Cardiac muscle cell (in vitro differentiated cells and primary cell): ENCODE results near the gene APCDD1L. TPM values are rescaled to one million over a fixed set of nuclear protein-coding genes. Genes with fewer than 3 reads are reported as not detected.

Experiments
- DNase-seq, 2 donors: peaks; one replicate each; pipeline versions ENCODE4 v3.0.0 to v3.0.0-alpha.2; 2010 to 2017; ENCODE audit warnings: low read depth in 1 of 2, low spot score in 1 of 2
- H3K27ac ChIP-seq: fragments of 200-600 bp; sonication (generic); 2 replicates; pipeline ENCODE4 v1.5.1; 2016
- H3K27me3 ChIP-seq: fragments of 200-600 bp; sonication (generic); 2 replicates; pipeline ENCODE4 v1.6.0; 2016; ENCODE audit warnings: control low read depth
- H3K36me3 ChIP-seq: fragments of 200-600 bp; sonication (generic); 2 replicates; pipeline ENCODE4 v1.5.1; 2016; ENCODE audit warnings: control low read depth
- H3K4me1 ChIP-seq: fragments of 200-600 bp; sonication (generic); 2 replicates; pipeline ENCODE4 v1.8.1; 2017; ENCODE audit warnings: low read depth, mild to moderate bottlenecking, mixed run types
- H3K4me3 ChIP-seq: fragments of 200-600 bp; sonication (generic); 2 replicates; pipeline ENCODE4 v1.5.1; 2016; ENCODE audit warnings: mild to moderate bottlenecking
- H3K9me3 ChIP-seq: fragments of 200-600 bp; sonication (generic); 2 replicates; pipeline ENCODE4 v1.5.1; 2017; ENCODE audit warnings: low read depth, mild to moderate bottlenecking, control low read depth
- CTCF ChIP-seq: IDR thresholded peaks from 2 replicates; pipeline ENCODE4 v1.5.1; 2012; ENCODE audit warnings: low read depth, mild to moderate bottlenecking, low read length
- polyA plus RNA-seq: library from polyadenylated mRNA; unstranded; fragments of >200 nt; fragmentation: Nextera tagmentation; extraction: Ambion mirVana; gene quantifications from 2 replicates; pipeline ENCODE4 v1.2.1, GENCODE V29; 2016
- total RNA-seq: library from RNA; depleted of rRNA; stranded (reverse); fragments of >200 nt; gene quantifications from 2 replicates; pipeline ENCODE4 v1.2.3, GENCODE V29; 2016

APCDD1L gene
- total and polyA plus RNA-seq, 2 experiments from 2014 or later: 0.21 to 1.1 TPM

- no peak overlapping the region for H3K27ac ChIP-seq
- H3K9me3 ChIP-seq: no peaks in the 10 kb centered on the region
- H3K27me3 ChIP-seq: peaks cover 32% of the 10 kb centered on the region
- no peak for TF ChIP-seq CTCF
- H3K4me1 ChIP-seq: no peaks in the 10 kb centered on the region
- H3K4me3 ChIP-seq: no peak overlapping the region
- DNase-seq: no peak
- H3K36me3 ChIP-seq: no peaks in the 10 kb centered on the region
Measured at GRCh38 chr20:58518387-58518786, 3.2 kb upstream of the APCDD1L start.

GRCh38 chr20:58514321-58515232, 622 bp downstream of the APCDD1L start:
- no peak for TF ChIP-seq CTCF
- Histone ChIP-seq H3K36me3 (no peaks in the 10 kb centered on the region), H3K9me3 (no peaks in the 10 kb centered on the region), H3K27me3 (peaks cover 41% of the 10 kb centered on the region), H3K27ac (no peak overlapping the region), H3K4me3 (peak overlapping the region; percentile 19), H3K4me1 (no peaks in the 10 kb centered on the region)
- peak; percentile 12 to 20 for DNase-seq

- Histone ChIP-seq H3K27ac (no peak overlapping the region), H3K27me3 (peaks cover 41% of the 10 kb centered on the region), H3K9me3 (no peaks in the 10 kb centered on the region), H3K36me3 (no peaks in the 10 kb centered on the region), H3K4me3 (no peak overlapping the region), H3K4me1 (no peaks in the 10 kb centered on the region)
- DNase-seq: no peak
- no peak for TF ChIP-seq CTCF
Measured at GRCh38 chr20:58513580-58514285, 1.5 kb downstream of the APCDD1L start.

- peak in 1 of 2 donors; percentile 7 for DNase-seq
- Histone ChIP-seq H3K36me3 (no peaks in the 10 kb centered on the region), H3K4me1 (no peaks in the 10 kb centered on the region), H3K4me3 (no peak overlapping the region), H3K27me3 (peaks cover 41% of the 10 kb centered on the region), H3K27ac (no peak overlapping the region), H3K9me3 (no peaks in the 10 kb centered on the region)
- TF ChIP-seq CTCF: no peak
Measured at GRCh38 chr20:58512808-58513552, 2.2 kb downstream of the APCDD1L start.

GRCh38 chr20:58511861-58512260, 3.3 kb downstream of the APCDD1L start:
- Histone ChIP-seq H3K27ac (no peak overlapping the region), H3K27me3 (peaks cover 41% of the 10 kb centered on the region), H3K9me3 (no peaks in the 10 kb centered on the region), H3K4me1 (no peaks in the 10 kb centered on the region), H3K4me3 (no peak overlapping the region), H3K36me3 (no peaks in the 10 kb centered on the region)
- peak in 1 of 2 donors; percentile 31 for DNase-seq
- no peak for TF ChIP-seq CTCF
